PFSK-1 (cell line): ENCODE data around the gene TNFAIP8L3.

Experiments
- POLR2AphosphoS5 ChIP-seq: IDR thresholded peaks from 2 replicates; pipeline ENCODE4 v1.6.1; 2012; ENCODE audit warnings: low read depth, mild to moderate bottlenecking, control low read depth, low read length, moderate library complexity
- TAF1 ChIP-seq: IDR thresholded peaks from 2 replicates; pipeline ENCODE4 v1.6.1; 2012; ENCODE audit warnings: low read length, control low read depth, borderline replicate concordance; ENCODE audit not compliant: insufficient read depth
- TF ChIP-seq, protein P1 (sequence below), 2 experiments: IDR thresholded peaks; 2 replicates each; pipeline versions ENCODE4 v1.6.1 to v1.8.0; 2011 to 2012; ENCODE audit warnings: low read depth in 2 of 2, low read length in 2 of 2, control low read depth in 1 of 2, inconsistent platforms in 1 of 2, mild to moderate bottlenecking in 1 of 2, moderate library complexity in 1 of 2; ENCODE audit not compliant: insufficient read depth in 1 of 2

DNA sequence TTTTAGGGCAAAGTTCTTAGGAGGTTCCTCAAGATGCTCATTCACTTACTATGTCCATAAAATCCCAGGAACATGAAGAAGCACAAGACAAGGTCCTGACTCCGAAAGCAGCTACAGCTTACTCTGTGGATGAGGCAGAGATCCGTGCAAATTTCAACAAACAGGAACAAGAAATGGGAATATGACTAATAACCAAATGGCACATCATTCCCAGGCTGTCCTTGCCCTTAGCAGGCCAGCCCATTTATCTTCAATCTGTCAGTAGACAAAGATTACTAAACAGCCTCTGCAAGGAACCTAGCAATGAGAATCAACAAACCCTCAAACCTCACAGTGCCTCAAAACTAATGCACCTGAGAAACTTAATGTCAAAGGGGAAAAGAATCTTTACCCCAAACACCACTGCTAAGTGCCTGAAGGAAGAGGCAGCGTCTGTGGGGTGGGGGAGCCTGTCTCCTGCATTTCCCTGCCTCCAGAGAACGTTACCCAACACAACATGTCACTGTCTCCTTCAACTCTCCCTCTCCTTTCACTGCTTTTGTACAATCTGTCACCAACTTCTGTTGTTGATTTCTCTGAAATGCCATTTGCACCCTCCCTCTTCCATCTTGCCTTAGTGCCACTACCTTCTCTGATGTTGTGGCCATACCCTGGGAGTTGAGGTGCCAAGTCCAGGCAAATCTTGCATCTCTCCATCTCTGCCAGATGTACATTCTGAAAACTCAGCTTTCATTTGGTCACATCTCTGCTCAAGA lies 4.8 kb downstream of the TNFAIP8L3 start:
- TF ChIP-seq POLR2AphosphoS5 (no peak), TAF1 (no peak)
- TF ChIP-seq, protein P1, sequence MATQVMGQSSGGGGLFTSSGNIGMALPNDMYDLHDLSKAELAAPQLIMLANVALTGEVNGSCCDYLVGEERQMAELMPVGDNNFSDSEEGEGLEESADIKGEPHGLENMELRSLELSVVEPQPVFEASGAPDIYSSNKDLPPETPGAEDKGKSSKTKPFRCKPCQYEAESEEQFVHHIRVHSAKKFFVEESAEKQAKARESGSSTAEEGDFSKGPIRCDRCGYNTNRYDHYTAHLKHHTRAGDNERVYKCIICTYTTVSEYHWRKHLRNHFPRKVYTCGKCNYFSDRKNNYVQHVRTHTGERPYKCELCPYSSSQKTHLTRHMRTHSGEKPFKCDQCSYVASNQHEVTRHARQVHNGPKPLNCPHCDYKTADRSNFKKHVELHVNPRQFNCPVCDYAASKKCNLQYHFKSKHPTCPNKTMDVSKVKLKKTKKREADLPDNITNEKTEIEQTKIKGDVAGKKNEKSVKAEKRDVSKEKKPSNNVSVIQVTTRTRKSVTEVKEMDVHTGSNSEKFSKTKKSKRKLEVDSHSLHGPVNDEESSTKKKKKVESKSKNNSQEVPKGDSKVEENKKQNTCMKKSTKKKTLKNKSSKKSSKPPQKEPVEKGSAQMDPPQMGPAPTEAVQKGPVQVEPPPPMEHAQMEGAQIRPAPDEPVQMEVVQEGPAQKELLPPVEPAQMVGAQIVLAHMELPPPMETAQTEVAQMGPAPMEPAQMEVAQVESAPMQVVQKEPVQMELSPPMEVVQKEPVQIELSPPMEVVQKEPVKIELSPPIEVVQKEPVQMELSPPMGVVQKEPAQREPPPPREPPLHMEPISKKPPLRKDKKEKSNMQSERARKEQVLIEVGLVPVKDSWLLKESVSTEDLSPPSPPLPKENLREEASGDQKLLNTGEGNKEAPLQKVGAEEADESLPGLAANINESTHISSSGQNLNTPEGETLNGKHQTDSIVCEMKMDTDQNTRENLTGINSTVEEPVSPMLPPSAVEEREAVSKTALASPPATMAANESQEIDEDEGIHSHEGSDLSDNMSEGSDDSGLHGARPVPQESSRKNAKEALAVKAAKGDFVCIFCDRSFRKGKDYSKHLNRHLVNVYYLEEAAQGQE (IDR thresholded peaks at IDR 0.05; ENCODE audit: insufficient read depth in 1 of 2, low read depth in 2 of 2, low read length in 2 of 2): no peak
